ENCODE data around the gene FAM161A. TPM values are rescaled to one million over a fixed set of nuclear protein-coding genes. Genes with fewer than 3 reads are reported as not detected.

Gene FAM161A
- total RNA-seq, 3 donors from 2014 or later (not counting 1 experiment from before 2014, with no cell fraction given), result 0.68 to 1.1 (median 0.88) TPM

GRCh38 chr2:61832183-61832841 lies 21.5 kb downstream of the FAM161A start:
- Mint-ChIP-seq H3K4me3 (no peak overlapping the region), H3K36me3 (no peaks in the 10 kb centered on the region), H3K4me1 (no peaks in the 10 kb centered on the region), H3K9me3 (no peaks in the 10 kb centered on the region), H3K27ac (no peak overlapping the region), H3K27me3 (ENCODE audit: low read depth in 2 of 2) (no peaks in the 10 kb centered on the region)
- no peaks in the 10 kb centered on the region for H3K9me3 ChIP-seq (ENCODE audit: control insufficient read depth, insufficient read depth, low read length)
- DNase-seq (no peak), ATAC-seq (no peak)
- no peak overlapping the region for H3K4me3 ChIP-seq (ENCODE audit: low read length)
- intact Hi-C loops (cut with micrococcal nuclease), result no loop called here
- H3K4me1 ChIP-seq (ENCODE audit: control insufficient read depth, insufficient read depth, low read length), result no peaks in the 10 kb centered on the region
- H3K27me3 ChIP-seq (ENCODE audit: control insufficient read depth, insufficient read depth, low read length), result no peaks in the 10 kb centered on the region
- no peak for TF ChIP-seq CTCF (IDR thresholded peaks at IDR 0.05)
- 95% methylated on average over 10 of the region's 11 CpGs for WGBS (ENCODE audit: insufficient coverage)
- H3K27ac ChIP-seq (ENCODE audit: low read length), result no peak overlapping the region
- H3K36me3 ChIP-seq (ENCODE audit: control insufficient read depth, insufficient read depth, low read length), result no peaks in the 10 kb centered on the region

DNA sequence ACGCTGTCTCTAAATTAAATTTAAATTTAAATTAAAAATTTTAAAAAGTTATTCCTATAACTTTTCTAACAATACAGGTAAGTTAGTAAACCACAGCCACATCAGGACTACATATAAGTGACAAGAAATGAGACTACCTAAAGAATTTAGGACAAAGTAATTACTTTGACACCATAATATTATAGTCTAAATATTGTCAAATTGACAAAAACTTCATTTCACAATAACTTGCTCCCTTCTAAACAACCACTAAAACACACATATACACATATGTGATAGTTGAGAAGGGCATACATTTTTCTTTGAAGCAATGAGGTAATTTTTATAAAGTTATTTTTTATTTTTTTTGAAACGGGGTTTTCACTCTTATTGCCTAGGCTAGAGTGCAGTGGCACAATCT lies 31.6 kb downstream of the FAM161A start:
- no peak overlapping the region for H3K4me3 ChIP-seq (ENCODE audit: low read length)
- DNase-seq, result no peak
- H3K27me3 ChIP-seq (ENCODE audit: control insufficient read depth, insufficient read depth, low read length), result peaks cover 2% of the 10 kb centered on the region
- Mint-ChIP-seq H3K9me3 (no peaks in the 10 kb centered on the region), H3K27me3 (ENCODE audit: low read depth in 2 of 2) (peaks cover 3 to 6% of the 10 kb centered on the region in 2 donors), H3K4me1 (no peaks in the 10 kb centered on the region), H3K4me3 (no peak overlapping the region), H3K36me3 (no peaks in the 10 kb centered on the region), H3K27ac (no peak overlapping the region)
- H3K36me3 ChIP-seq (ENCODE audit: control insufficient read depth, insufficient read depth, low read length), result no peaks in the 10 kb centered on the region
- no peaks in the 10 kb centered on the region for H3K4me1 ChIP-seq (ENCODE audit: control insufficient read depth, insufficient read depth, low read length)
- intact Hi-C loops (cut with micrococcal nuclease), result no loop called here
- ATAC-seq, result no peak
- H3K27ac ChIP-seq (ENCODE audit: low read length), result no peak overlapping the region
- no peaks in the 10 kb centered on the region for H3K9me3 ChIP-seq (ENCODE audit: control insufficient read depth, insufficient read depth, low read length)
- no CpG with 5 or more reads among the region's 2 CpGs for WGBS (ENCODE audit: insufficient coverage)
- TF ChIP-seq CTCF (IDR thresholded peaks at IDR 0.05), result no peak

- intact Hi-C loops (cut with micrococcal nuclease), result no loop called here
- WGBS (ENCODE audit: insufficient coverage), result 86% methylated on average over 19 of the region's 20 CpGs
- H3K36me3 Mint-ChIP-seq, result no peaks in the 10 kb centered on the region
- TF ChIP-seq CTCF (IDR thresholded peaks at IDR 0.05), result no peak
- H3K4me1 Mint-ChIP-seq, result no peaks in the 10 kb centered on the region
- H3K36me3 ChIP-seq (ENCODE audit: control insufficient read depth, insufficient read depth, low read length), result no peaks in the 10 kb centered on the region
- no peaks in the 10 kb centered on the region for H3K4me1 ChIP-seq (ENCODE audit: control insufficient read depth, insufficient read depth, low read length)
- no peak for DNase-seq
- ATAC-seq, result no peak
- peaks cover 15 to 31% of the 10 kb centered on the region in 2 donors for H3K27me3 Mint-ChIP-seq (ENCODE audit: low read depth in 2 of 2)
- H3K27ac ChIP-seq (ENCODE audit: low read length), result no peak overlapping the region
- no peaks in the 10 kb centered on the region for H3K9me3 Mint-ChIP-seq
- no peaks in the 10 kb centered on the region for H3K9me3 ChIP-seq (ENCODE audit: control insufficient read depth, insufficient read depth, low read length)
- no peak overlapping the region for H3K4me3 ChIP-seq (ENCODE audit: low read length)
- no peak overlapping the region for H3K27ac Mint-ChIP-seq
- no peak overlapping the region for H3K4me3 Mint-ChIP-seq
- H3K27me3 ChIP-seq (ENCODE audit: control insufficient read depth, insufficient read depth, low read length), result peaks cover 2% of the 10 kb centered on the region
Measured at GRCh38 chr2:61816480-61817355, 37.1 kb downstream of the FAM161A start.

Data from natural killer cell (primary cell).